ENCODE results near the gene TVP23A. TPM values are rescaled to one million over a fixed set of nuclear protein-coding genes. Genes with fewer than 3 reads are reported as not detected.
A peak's percentile ranks its signal among the peaks of the same experiment; 100 is the strongest.
"Not testable (repeated sequence)": the region's sequence is repeated elsewhere in the genome, so short reads cannot be mapped to it uniquely, and the experiment has no call there.

The TVP23A gene
- total and polyA plus RNA-seq, 12 donors: 0.17 to 9.8 (median 0.68) TPM; not detected in 1

- WGBS, 4 donors: 36 to 42% (median 39%) methylated on average over 16 to 17 of the region's 17 CpGs
- H3K9me3 ChIP-seq (replicated peaks in 1 of 3): no peaks in the 10 kb centered on the region
- peak overlapping the region; percentile 22 to 100 (median 95) for H3K27ac ChIP-seq
- H3K4me3 ChIP-seq: peak overlapping the region in 2 of 4 donors; percentile 20 to 61
- DNase-seq: peak in 6 of 7 donors; percentile 23 to 55 (median 44)
- H3K4me1 ChIP-seq (replicated peaks in 1 of 2): peaks cover 15 to 34% of the 10 kb centered on the region in 2 donors
- TF ChIP-seq POLR2A (IDR thresholded peaks at IDR 0.05): no peak
- TF ChIP-seq, protein P1, sequence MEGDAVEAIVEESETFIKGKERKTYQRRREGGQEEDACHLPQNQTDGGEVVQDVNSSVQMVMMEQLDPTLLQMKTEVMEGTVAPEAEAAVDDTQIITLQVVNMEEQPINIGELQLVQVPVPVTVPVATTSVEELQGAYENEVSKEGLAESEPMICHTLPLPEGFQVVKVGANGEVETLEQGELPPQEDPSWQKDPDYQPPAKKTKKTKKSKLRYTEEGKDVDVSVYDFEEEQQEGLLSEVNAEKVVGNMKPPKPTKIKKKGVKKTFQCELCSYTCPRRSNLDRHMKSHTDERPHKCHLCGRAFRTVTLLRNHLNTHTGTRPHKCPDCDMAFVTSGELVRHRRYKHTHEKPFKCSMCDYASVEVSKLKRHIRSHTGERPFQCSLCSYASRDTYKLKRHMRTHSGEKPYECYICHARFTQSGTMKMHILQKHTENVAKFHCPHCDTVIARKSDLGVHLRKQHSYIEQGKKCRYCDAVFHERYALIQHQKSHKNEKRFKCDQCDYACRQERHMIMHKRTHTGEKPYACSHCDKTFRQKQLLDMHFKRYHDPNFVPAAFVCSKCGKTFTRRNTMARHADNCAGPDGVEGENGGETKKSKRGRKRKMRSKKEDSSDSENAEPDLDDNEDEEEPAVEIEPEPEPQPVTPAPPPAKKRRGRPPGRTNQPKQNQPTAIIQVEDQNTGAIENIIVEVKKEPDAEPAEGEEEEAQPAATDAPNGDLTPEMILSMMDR (IDR thresholded peaks at IDR 0.05): no peak
- H3K36me3 ChIP-seq (replicated peaks in 1 of 2): peaks cover 0 to 17% of the 10 kb centered on the region in 2 donors
- H3K27me3 ChIP-seq: no peaks in the 10 kb centered on the region
- intact Hi-C loops (cut with DNase I): loop anchor here (5.0 kb wide), 2 partner anchors 88 to 173 kb away; no protein-coding TSS in a partner anchor
Observed at GRCh38 chr16:10744370-10745030, 74.1 kb downstream of the TVP23A start.

DNA sequence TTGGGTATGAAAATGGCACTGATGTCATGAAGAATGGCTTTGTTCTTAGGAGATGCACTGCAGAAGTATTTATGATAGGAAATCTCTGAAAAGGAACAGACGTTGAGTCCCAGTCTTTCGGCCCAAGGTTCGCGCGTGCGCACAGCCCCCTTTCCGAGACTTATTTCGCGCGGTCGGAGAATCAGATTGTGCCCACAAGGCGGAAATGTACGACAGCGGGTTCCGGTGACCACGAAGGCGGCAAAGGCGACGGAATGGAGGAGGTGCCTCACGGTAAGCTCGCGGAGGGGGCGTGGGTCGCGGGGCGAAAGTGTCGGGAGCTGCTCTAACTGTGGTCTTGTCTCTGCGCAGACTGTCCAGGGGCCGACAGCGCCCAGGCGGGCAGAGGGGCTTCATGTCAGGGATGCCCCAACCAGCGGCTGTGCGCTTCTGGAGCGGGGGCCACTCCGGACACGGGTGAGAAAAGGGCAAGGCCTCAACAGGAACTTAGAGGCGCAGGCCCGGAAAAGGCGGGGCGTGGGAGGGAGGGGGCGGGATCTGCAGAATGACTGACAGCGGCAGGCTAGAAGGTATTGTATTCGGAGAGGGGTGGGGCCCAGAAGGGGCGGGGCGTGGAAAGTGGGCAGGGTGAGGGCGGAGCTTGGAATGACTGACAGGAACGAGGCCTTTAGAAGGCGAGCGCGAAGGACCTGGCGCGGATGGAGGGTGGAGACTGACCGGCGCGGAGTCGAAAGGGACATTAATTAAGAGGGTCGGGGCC, 74.8 kb downstream of the TVP23A start, which contains the start of gene NUBP1:
TSS of gene NUBP1 (plus strand) at position 233 of the 760 bp plus-strand sequence. CDS start at position 255, 22 bp downstream.
- H3K4me1 ChIP-seq (replicated peaks in 1 of 2): peaks cover 11 to 31% of the 10 kb centered on the region in 2 donors
- H3K4me3 ChIP-seq: peak within 1 kb of the TSS in 3 of 4 donors; percentile 29 to 61 (median 57)
- peak within 1 kb of the TSS; percentile 95 to 100 (median 98) for H3K27ac ChIP-seq
- TF ChIP-seq POLR2A (IDR thresholded peaks at IDR 0.05): peak; percentile 78 to 91
- TF ChIP-seq, protein P1 (IDR thresholded peaks at IDR 0.05): peak in 1 of 6 experiments; percentile 10
- intact Hi-C loops (cut with DNase I): no loop called here
- WGBS, 4 donors: 0 to 1% (median 0%) methylated on average over 26 to 57 of the region's 57 CpGs
- no peaks in the 10 kb centered on the region for H3K27me3 ChIP-seq
- peaks cover 0 to 17% of the 10 kb centered on the region in 2 donors for H3K36me3 ChIP-seq (replicated peaks in 1 of 2)
- H3K9me3 ChIP-seq (replicated peaks in 1 of 3): no peaks in the 10 kb centered on the region
- DNase-seq: peak; percentile 99 to 100 (median 100)

GRCh38 chr16:10743227-10743609, 75.4 kb downstream of the TVP23A start:
- Histone ChIP-seq H3K36me3 (replicated peaks in 1 of 2) (peaks cover 0 to 11% of the 10 kb centered on the region in 2 donors), H3K27me3 (no peaks in the 10 kb centered on the region), H3K4me3 (peak overlapping the region in 1 of 4 donors; percentile 61), H3K9me3 (replicated peaks in 1 of 3) (no peaks in the 10 kb centered on the region), H3K27ac (peak overlapping the region; percentile 55 to 100 (median 98)), H3K4me1 (replicated peaks in 1 of 2) (peaks cover 17 to 33% of the 10 kb centered on the region in 2 donors)
- 24 to 30% (median 27%) methylated on average over 5 of the region's 5 CpGs for WGBS, 4 donors
- TF ChIP-seq, protein P1 (IDR thresholded peaks at IDR 0.05): no peak
- TF ChIP-seq POLR2A (IDR thresholded peaks at IDR 0.05): no peak
- intact Hi-C loops (cut with DNase I): no loop called here
- peak in 2 of 7 donors; percentile 11 to 12 for DNase-seq

DNA sequence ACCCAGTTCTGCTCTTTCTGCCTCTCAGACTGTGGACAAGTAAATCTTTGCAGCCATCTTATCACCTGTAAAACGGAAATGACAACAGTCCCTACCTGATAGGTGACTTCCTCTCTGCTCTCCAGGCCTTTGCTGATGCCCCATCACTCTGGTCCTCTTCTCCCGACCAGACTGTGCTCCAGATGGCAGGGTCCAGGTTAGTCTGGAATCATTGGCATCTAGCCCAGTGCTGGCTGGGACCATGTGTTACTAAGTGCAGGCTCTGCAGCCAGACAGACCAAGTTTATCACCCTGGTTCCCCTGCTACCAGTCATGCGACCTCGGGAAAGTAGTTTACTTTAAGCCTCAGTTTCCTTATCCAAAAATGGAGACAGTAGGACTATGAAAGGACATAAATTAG, 76.8 kb downstream of the TVP23A start:
- peaks cover 28 to 45% of the 10 kb centered on the region in 2 donors for H3K4me1 ChIP-seq (replicated peaks in 1 of 2)
- H3K9me3 ChIP-seq (replicated peaks in 1 of 3): no peaks in the 10 kb centered on the region
- intact Hi-C loops (cut with DNase I): no loop called here
- H3K36me3 ChIP-seq (replicated peaks in 1 of 2): no peaks in the 10 kb centered on the region
- 54 to 81% (median 67%) methylated on average over 4 of the region's 4 CpGs for WGBS, 4 donors
- H3K27me3 ChIP-seq: no peaks in the 10 kb centered on the region
- peak in 2 of 7 donors; percentile 58 to 80 for DNase-seq
- TF ChIP-seq, protein P1 (IDR thresholded peaks at IDR 0.05): no peak
- TF ChIP-seq POLR2A (IDR thresholded peaks at IDR 0.05): no peak
- no peak overlapping the region for H3K4me3 ChIP-seq
- H3K27ac ChIP-seq: peak overlapping the region in 1 of 5 donors; percentile 2

DNA sequence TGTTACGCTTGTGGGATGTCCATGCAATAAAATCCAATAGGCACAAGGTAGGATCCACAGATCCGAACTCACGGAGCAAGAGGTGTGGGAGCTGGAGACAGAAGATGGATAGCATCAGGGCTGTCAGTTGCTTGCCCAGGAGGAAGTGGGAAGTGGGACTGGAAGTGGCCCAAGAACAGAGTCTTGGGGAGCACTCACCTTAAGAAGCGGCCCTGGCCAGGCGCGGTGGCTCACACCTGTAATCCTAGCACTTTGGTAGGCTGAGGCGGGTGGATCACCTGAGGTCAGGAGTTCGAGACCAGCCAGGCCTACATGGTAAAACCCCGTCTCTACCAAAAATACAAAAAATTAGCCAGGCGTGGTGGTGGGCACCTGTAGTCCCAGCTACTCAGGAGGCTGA, 77.3 kb downstream of the TVP23A start:
- H3K36me3 ChIP-seq (replicated peaks in 1 of 2); H3K9me3 ChIP-seq (replicated peaks in 1 of 3); H3K27me3 ChIP-seq; H3K4me3 ChIP-seq; H3K27ac ChIP-seq; intact Hi-C loops (cut with DNase I): not testable (repeated sequence)
- 92 to 96% (median 94%) methylated on average over 10 of the region's 10 CpGs for WGBS, 4 donors
- peak in 1 of 7 donors; percentile 48 for DNase-seq
- peaks cover 28 to 45% of the 10 kb centered on the region in 2 donors for H3K4me1 ChIP-seq (replicated peaks in 1 of 2)
